Neutrophil (primary cell): ENCODE data around the gene CD2AP.
"Not testable (repeated sequence)": the region's sequence is repeated elsewhere in the genome, so short reads cannot be mapped to it uniquely, and the experiment has no call there.

Source experiments
- H3K27ac ChIP-seq: fragments of 200-600 bp; sonication (generic); 2 replicates; pipeline ENCODE4 v1.5.1; 2016; ENCODE audit warnings: mild to moderate bottlenecking, moderate library complexity
- H3K27me3 ChIP-seq: fragments of 200-600 bp; sonication (generic); 2 replicates; pipeline ENCODE4 v1.6.0; 2016; ENCODE audit warnings: mild to moderate bottlenecking
- H3K36me3 ChIP-seq: fragments of 200-600 bp; sonication (generic); 2 replicates; pipeline ENCODE4 v1.5.1; 2017
- H3K4me1 ChIP-seq, 2 experiments: fragments of 200-600 bp in 1 of 2; sonication (generic) in 1 of 2; 1 replicate in 1 of 2; 2 replicates in 1 of 2; pipeline versions ENCODE4 v1.5.1 to v1.6.1; 2013 to 2016; ENCODE audit warnings: low read depth in 1 of 2, low read length in 1 of 2, mild to moderate bottlenecking in 1 of 2, moderate library complexity in 1 of 2; ENCODE audit not compliant: control insufficient read depth in 1 of 2, insufficient read depth in 1 of 2
- H3K4me3 ChIP-seq, 2 experiments: fragments of 200-600 bp in 1 of 2; sonication (generic) in 1 of 2; 1 replicate in 1 of 2; 2 replicates in 1 of 2; pipeline ENCODE4 v1.5.1; 2013 to 2016; ENCODE audit warnings: low read depth in 1 of 2, low read length in 1 of 2, mild to moderate bottlenecking in 1 of 2, moderate library complexity in 1 of 2
- H3K9me3 ChIP-seq: fragments of 200-600 bp; sonication (generic); 2 replicates; pipeline ENCODE4 v1.5.1; 2016
- CTCF ChIP-seq: fragments of 200-600 bp; sonication (generic); IDR thresholded peaks from 2 replicates; pipeline ENCODE4 v1.5.1; 2016; ENCODE audit warnings: antibody characterized with exemption

The CD2AP gene

GRCh38 chr6:47437592-47437991 lies 40.0 kb upstream of the CD2AP start:
- H3K27ac ChIP-seq, result no peak overlapping the region
- no peaks in the 10 kb centered on the region for H3K9me3 ChIP-seq
- H3K27me3 ChIP-seq, result no peaks in the 10 kb centered on the region
- H3K36me3 ChIP-seq, result no peaks in the 10 kb centered on the region
- no peak for TF ChIP-seq CTCF
- no peak overlapping the region for H3K4me3 ChIP-seq
- no peaks in the 10 kb centered on the region for H3K4me1 ChIP-seq

GRCh38 chr6:47438481-47439347 lies 38.9 kb upstream of the CD2AP start:
- TF ChIP-seq CTCF, result no peak
- Histone ChIP-seq H3K9me3 (no peaks in the 10 kb centered on the region), H3K4me1 (no peaks in the 10 kb centered on the region), H3K27ac (no peak overlapping the region), H3K27me3 (no peaks in the 10 kb centered on the region), H3K4me3 (no peak overlapping the region), H3K36me3 (no peaks in the 10 kb centered on the region)

GRCh38 chr6:47439348-47439668 lies 38.3 kb upstream of the CD2AP start:
- Histone ChIP-seq H3K36me3 (no peaks in the 10 kb centered on the region), H3K9me3 (no peaks in the 10 kb centered on the region), H3K4me1 (no peaks in the 10 kb centered on the region), H3K27me3 (no peaks in the 10 kb centered on the region), H3K4me3 (no peak overlapping the region), H3K27ac (no peak overlapping the region)
- TF ChIP-seq CTCF, result no peak

GRCh38 chr6:47440719-47441118 lies 36.9 kb upstream of the CD2AP start:
- no peaks in the 10 kb centered on the region for H3K9me3 ChIP-seq
- no peak overlapping the region for H3K4me3 ChIP-seq
- no peaks in the 10 kb centered on the region for H3K36me3 ChIP-seq
- H3K27ac ChIP-seq, result no peak overlapping the region
- H3K27me3 ChIP-seq, result no peaks in the 10 kb centered on the region
- TF ChIP-seq CTCF, result no peak
- no peaks in the 10 kb centered on the region for H3K4me1 ChIP-seq

- not testable (repeated sequence) for H3K9me3 ChIP-seq, H3K27ac ChIP-seq, H3K4me3 ChIP-seq, H3K27me3 ChIP-seq, H3K4me1 ChIP-seq, H3K36me3 ChIP-seq
Observed at GRCh38 chr6:47444964-47445363, 32.6 kb upstream of the CD2AP start.

- Histone ChIP-seq H3K27me3 (no peaks in the 10 kb centered on the region), H3K4me1 (no peaks in the 10 kb centered on the region), H3K36me3 (no peaks in the 10 kb centered on the region), H3K27ac (no peak overlapping the region), H3K4me3 (no peak overlapping the region), H3K9me3 (no peaks in the 10 kb centered on the region)
- no peak for TF ChIP-seq CTCF
Observed at GRCh38 chr6:47446669-47447330, 30.8 kb upstream of the CD2AP start.
